HEK293 (cell line): ENCODE results near the gene SENP7.

ENCODE experiments used
- CTCF ChIP-seq: fragments of 450-650 bp; formaldehyde crosslinking; IDR thresholded peaks from 2 replicates; pipeline ENCODE4 v1.5.1; 2016; ENCODE audit warnings: missing biosample characterization, missing genetic modification characterization
- ELK4 ChIP-seq: IDR thresholded peaks from 2 replicates; pipeline ENCODE4 v1.6.1; 2011; ENCODE audit warnings: mild to moderate bottlenecking, low read depth, low read length, borderline replicate concordance
- HOXD13 ChIP-seq: sonication (generic); formaldehyde crosslinking; IDR thresholded peaks from 2 replicates; pipeline ENCODE4 v1.8.0; 2022; ENCODE audit warnings: missing genetic modification reagents, borderline replicate concordance
- ZBTB49 ChIP-seq: fragments of 450-650 bp; formaldehyde crosslinking; IDR thresholded peaks from 2 replicates; pipeline ENCODE4 v1.5.1; 2016; ENCODE audit warnings: missing biosample characterization, missing genetic modification characterization, low read depth
- ZNF548 ChIP-seq: fragments of 450-650 bp; formaldehyde crosslinking; IDR thresholded peaks from 2 replicates; pipeline ENCODE4 v1.5.1; 2016; ENCODE audit warnings: missing biosample characterization, missing genetic modification characterization
- TF ChIP-seq, protein P1 (sequence below): fragments of 450-650 bp; formaldehyde crosslinking; IDR thresholded peaks from 2 replicates; pipeline ENCODE4 v1.5.1; 2016; ENCODE audit warnings: missing biosample characterization, missing genetic modification characterization
- TF ChIP-seq, protein P2 (sequence below): fragments of 450-650 bp; formaldehyde crosslinking; conservative IDR thresholded peaks from 2 replicates; pipeline ENCODE4 v1.5.1; 2016; ENCODE audit warnings: low read depth, missing biosample characterization, missing genetic modification characterization

GRCh38 chr3:101466465-101467309, 46.3 kb downstream of the SENP7 start:
- TF ChIP-seq, protein P1, sequence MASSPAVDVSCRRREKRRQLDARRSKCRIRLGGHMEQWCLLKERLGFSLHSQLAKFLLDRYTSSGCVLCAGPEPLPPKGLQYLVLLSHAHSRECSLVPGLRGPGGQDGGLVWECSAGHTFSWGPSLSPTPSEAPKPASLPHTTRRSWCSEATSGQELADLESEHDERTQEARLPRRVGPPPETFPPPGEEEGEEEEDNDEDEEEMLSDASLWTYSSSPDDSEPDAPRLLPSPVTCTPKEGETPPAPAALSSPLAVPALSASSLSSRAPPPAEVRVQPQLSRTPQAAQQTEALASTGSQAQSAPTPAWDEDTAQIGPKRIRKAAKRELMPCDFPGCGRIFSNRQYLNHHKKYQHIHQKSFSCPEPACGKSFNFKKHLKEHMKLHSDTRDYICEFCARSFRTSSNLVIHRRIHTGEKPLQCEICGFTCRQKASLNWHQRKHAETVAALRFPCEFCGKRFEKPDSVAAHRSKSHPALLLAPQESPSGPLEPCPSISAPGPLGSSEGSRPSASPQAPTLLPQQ (tag by site-specific recombination), result no peak
- TF ChIP-seq ELK4 (no peak), ZNF548 (tag by site-specific recombination) (no peak), ZBTB49 (tag by site-specific recombination) (no peak), CTCF (tag by site-specific recombination) (no peak), HOXD13 (CRISPR knock-in tag) (no peak)
- TF ChIP-seq, protein P2, sequence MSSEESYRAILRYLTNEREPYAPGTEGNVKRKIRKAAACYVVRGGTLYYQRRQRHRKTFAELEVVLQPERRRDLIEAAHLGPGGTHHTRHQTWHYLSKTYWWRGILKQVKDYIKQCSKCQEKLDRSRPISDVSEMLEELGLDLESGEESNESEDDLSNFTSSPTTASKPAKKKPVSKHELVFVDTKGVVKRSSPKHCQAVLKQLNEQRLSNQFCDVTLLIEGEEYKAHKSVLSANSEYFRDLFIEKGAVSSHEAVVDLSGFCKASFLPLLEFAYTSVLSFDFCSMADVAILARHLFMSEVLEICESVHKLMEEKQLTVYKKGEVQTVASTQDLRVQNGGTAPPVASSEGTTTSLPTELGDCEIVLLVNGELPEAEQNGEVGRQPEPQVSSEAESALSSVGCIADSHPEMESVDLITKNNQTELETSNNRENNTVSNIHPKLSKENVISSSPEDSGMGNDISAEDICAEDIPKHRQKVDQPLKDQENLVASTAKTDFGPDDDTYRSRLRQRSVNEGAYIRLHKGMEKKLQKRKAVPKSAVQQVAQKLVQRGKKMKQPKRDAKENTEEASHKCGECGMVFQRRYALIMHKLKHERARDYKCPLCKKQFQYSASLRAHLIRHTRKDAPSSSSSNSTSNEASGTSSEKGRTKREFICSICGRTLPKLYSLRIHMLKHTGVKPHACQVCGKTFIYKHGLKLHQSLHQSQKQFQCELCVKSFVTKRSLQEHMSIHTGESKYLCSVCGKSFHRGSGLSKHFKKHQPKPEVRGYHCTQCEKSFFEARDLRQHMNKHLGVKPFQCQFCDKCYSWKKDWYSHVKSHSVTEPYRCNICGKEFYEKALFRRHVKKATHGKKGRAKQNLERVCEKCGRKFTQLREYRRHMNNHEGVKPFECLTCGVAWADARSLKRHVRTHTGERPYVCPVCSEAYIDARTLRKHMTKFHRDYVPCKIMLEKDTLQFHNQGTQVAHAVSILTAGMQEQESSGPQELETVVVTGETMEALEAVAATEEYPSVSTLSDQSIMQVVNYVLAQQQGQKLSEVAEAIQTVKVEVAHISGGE (tag by site-specific recombination), result no peak
